ENCODE results near the gene DENND5B. TPM values are rescaled to one million over a fixed set of nuclear protein-coding genes. Genes with fewer than 3 reads are reported as not detected.
A peak's percentile ranks its signal among the peaks of the same experiment; 100 is the strongest.
"Not testable (repeated sequence)": the region's sequence is repeated elsewhere in the genome, so short reads cannot be mapped to it uniquely, and the experiment has no call there.

Gene DENND5B
- polyA plus RNA-seq, 1 donor from 2014 or later = 30.7 TPM

GRCh38 chr12:31518680-31519227 lies 72.2 kb downstream of the DENND5B start:
- Mint-ChIP-seq H3K4me1 (peaks cover 28 to 41% (median 41%) of the 10 kb centered on the region in 3 donors), H3K4me3 (no peak overlapping the region), H3K9me3 (no peaks in the 10 kb centered on the region), H3K36me3 (no peaks in the 10 kb centered on the region), H3K27me3 (no peaks in the 10 kb centered on the region), H3K27ac (peak overlapping the region; percentile 41 to 74 (median 70))

- Mint-ChIP-seq H3K4me3 (peak overlapping the region in 1 of 4 donors; percentile 38), H3K9me3 (no peaks in the 10 kb centered on the region), H3K4me1 (peaks cover 28 to 48% (median 45%) of the 10 kb centered on the region in 3 donors), H3K36me3 (no peaks in the 10 kb centered on the region), H3K27ac (peak overlapping the region in 2 of 3 donors; percentile 16 to 70), H3K27me3 (no peaks in the 10 kb centered on the region)
Measured at GRCh38 chr12:31517994-31518393, 72.9 kb downstream of the DENND5B start.

GRCh38 chr12:31516702-31517101 lies 74.2 kb downstream of the DENND5B start:
- Mint-ChIP-seq H3K36me3 (no peaks in the 10 kb centered on the region), H3K27me3 (no peaks in the 10 kb centered on the region), H3K27ac (no peak overlapping the region), H3K9me3 (no peaks in the 10 kb centered on the region), H3K4me1 (peaks cover 29 to 43% (median 43%) of the 10 kb centered on the region in 3 donors), H3K4me3 (peak overlapping the region in 2 of 4 donors; percentile 40 to 47)

- Mint-ChIP-seq H3K27me3 (no peaks in the 10 kb centered on the region), H3K36me3 (peaks cover 3% of the 10 kb centered on the region), H3K27ac (no peak overlapping the region), H3K9me3 (no peaks in the 10 kb centered on the region), H3K4me1 (peaks cover 30 to 41% (median 40%) of the 10 kb centered on the region in 3 donors), H3K4me3 (no peak overlapping the region)
Measured at GRCh38 chr12:31514912-31515311, 76.0 kb downstream of the DENND5B start.

GRCh38 chr12:31510034-31510433 lies 80.9 kb downstream of the DENND5B start:
- H3K27ac Mint-ChIP-seq = peak overlapping the region in 1 of 3 donors; percentile 69
- H3K4me3 Mint-ChIP-seq = no peak overlapping the region
- H3K27me3 Mint-ChIP-seq = no peaks in the 10 kb centered on the region
- H3K9me3 Mint-ChIP-seq = peaks cover 0 to 5% (median 3%) of the 10 kb centered on the region in 3 donors
- H3K36me3 Mint-ChIP-seq = peaks cover 3% of the 10 kb centered on the region
- peaks cover 16 to 36% (median 34%) of the 10 kb centered on the region in 3 donors for H3K4me1 Mint-ChIP-seq

- Mint-ChIP-seq H3K4me1 (peaks cover 19 to 47% (median 38%) of the 10 kb centered on the region in 3 donors), H3K9me3 (peaks cover 0 to 11% (median 3%) of the 10 kb centered on the region in 3 donors), H3K27ac (no peak overlapping the region), H3K27me3 (no peaks in the 10 kb centered on the region), H3K4me3 (peak overlapping the region in 1 of 4 donors; percentile 56), H3K36me3 (peaks cover 3% of the 10 kb centered on the region)
Measured at GRCh38 chr12:31508436-31509150, 82.3 kb downstream of the DENND5B start.

- Mint-ChIP-seq H3K27me3 (no peaks in the 10 kb centered on the region), H3K4me3 (no peak overlapping the region), H3K36me3 (peaks cover 3% of the 10 kb centered on the region), H3K4me1 (peaks cover 17 to 44% (median 37%) of the 10 kb centered on the region in 3 donors), H3K9me3 (peaks cover 0 to 11% (median 3%) of the 10 kb centered on the region in 3 donors), H3K27ac (no peak overlapping the region)
Measured at GRCh38 chr12:31507966-31508365, 83.0 kb downstream of the DENND5B start.

GRCh38 chr12:31506515-31507306 lies 84.2 kb downstream of the DENND5B start:
- H3K27me3 Mint-ChIP-seq = no peaks in the 10 kb centered on the region
- peaks cover 0 to 11% (median 5%) of the 10 kb centered on the region in 3 donors for H3K9me3 Mint-ChIP-seq
- no peak overlapping the region for H3K4me3 Mint-ChIP-seq
- peaks cover 5% of the 10 kb centered on the region for H3K36me3 Mint-ChIP-seq
- peak overlapping the region in 2 of 3 donors; percentile 76 to 92 for H3K27ac Mint-ChIP-seq
- H3K4me1 Mint-ChIP-seq = peaks cover 14 to 52% (median 35%) of the 10 kb centered on the region in 3 donors

- Mint-ChIP-seq H3K36me3 (peaks cover 4% of the 10 kb centered on the region), H3K4me1 (peaks cover 19 to 57% (median 38%) of the 10 kb centered on the region in 3 donors), H3K27ac (no peak overlapping the region), H3K9me3 (peaks cover 3 to 11% (median 5%) of the 10 kb centered on the region in 3 donors), H3K27me3 (no peaks in the 10 kb centered on the region), H3K4me3 (no peak overlapping the region)
Measured at GRCh38 chr12:31504625-31505222, 86.2 kb downstream of the DENND5B start.

- not testable (repeated sequence) for H3K27ac Mint-ChIP-seq, H3K27me3 Mint-ChIP-seq, H3K36me3 Mint-ChIP-seq, H3K4me3 Mint-ChIP-seq
- H3K4me1 Mint-ChIP-seq = peaks cover 18 to 55% (median 38%) of the 10 kb centered on the region in 3 donors
- H3K9me3 Mint-ChIP-seq = peaks cover 3 to 11% (median 5%) of the 10 kb centered on the region in 3 donors
Measured at GRCh38 chr12:31501014-31501413, 89.9 kb downstream of the DENND5B start.

- no peaks in the 10 kb centered on the region for H3K27me3 Mint-ChIP-seq
- peaks cover 2 to 3% (median 2%) of the 10 kb centered on the region in 3 donors for H3K9me3 Mint-ChIP-seq
- peak overlapping the region in 1 of 3 donors; percentile 47 for H3K27ac Mint-ChIP-seq
- H3K36me3 Mint-ChIP-seq = peaks cover 13% of the 10 kb centered on the region
- no peak overlapping the region for H3K4me3 Mint-ChIP-seq
- H3K4me1 Mint-ChIP-seq = peaks cover 22 to 57% (median 40%) of the 10 kb centered on the region in 3 donors
Measured at GRCh38 chr12:31499567-31499966, 91.4 kb downstream of the DENND5B start.

- H3K4me3 Mint-ChIP-seq = peak overlapping the region in 1 of 4 donors; percentile 29
- peak overlapping the region in 1 of 3 donors; percentile 12 for H3K27ac Mint-ChIP-seq
- H3K36me3 Mint-ChIP-seq = peaks cover 15% of the 10 kb centered on the region
- H3K9me3 Mint-ChIP-seq = peaks cover 0 to 3% (median 2%) of the 10 kb centered on the region in 3 donors
- H3K4me1 Mint-ChIP-seq = peaks cover 19 to 54% (median 35%) of the 10 kb centered on the region in 3 donors
- H3K27me3 Mint-ChIP-seq = no peaks in the 10 kb centered on the region
Measured at GRCh38 chr12:31498424-31498823, 92.5 kb downstream of the DENND5B start.

- H3K4me1 Mint-ChIP-seq = peaks cover 22 to 45% (median 32%) of the 10 kb centered on the region in 3 donors
- H3K27me3 Mint-ChIP-seq = no peaks in the 10 kb centered on the region
- H3K9me3 Mint-ChIP-seq = peaks cover 0 to 3% (median 0%) of the 10 kb centered on the region in 3 donors
- no peak overlapping the region for H3K27ac Mint-ChIP-seq
- H3K36me3 Mint-ChIP-seq = peaks cover 15% of the 10 kb centered on the region
- no peak overlapping the region for H3K4me3 Mint-ChIP-seq
Measured at GRCh38 chr12:31496257-31496656, 94.7 kb downstream of the DENND5B start.

GRCh38 chr12:31494455-31494854 lies 96.5 kb downstream of the DENND5B start:
- Mint-ChIP-seq H3K36me3 (peaks cover 13% of the 10 kb centered on the region), H3K4me1 (peaks cover 14 to 33% (median 22%) of the 10 kb centered on the region in 3 donors), H3K4me3 (no peak overlapping the region), H3K9me3 (no peaks in the 10 kb centered on the region), H3K27me3 (no peaks in the 10 kb centered on the region), H3K27ac (no peak overlapping the region)
